HFFc6 (cell line): ENCODE results near the gene ANKS1A. TPM values are rescaled to one million over a fixed set of nuclear protein-coding genes. Genes with fewer than 3 reads are reported as not detected.

ENCODE experiments used
- DNase-seq: peaks from one replicate; pipeline ENCODE4 v3.0.0-alpha.2; 2018
- H3K27ac Mint-ChIP-seq: 2 replicates; pipeline ENCODE4 v1.8.0; 2020; ENCODE audit warnings: mild to moderate bottlenecking, mixed read lengths
- H3K27me3 Mint-ChIP-seq: 2 replicates; pipeline ENCODE4 v1.8.0; 2021; ENCODE audit warnings: mild to moderate bottlenecking, moderate library complexity, mixed read lengths; ENCODE audit not compliant: insufficient read depth
- H3K36me3 Mint-ChIP-seq: 2 replicates; pipeline ENCODE4 v1.8.0; 2021; ENCODE audit warnings: low read depth, mixed read lengths
- H3K4me1 Mint-ChIP-seq: 2 replicates; pipeline ENCODE4 v1.8.0; 2020; ENCODE audit warnings: low read depth, mixed read lengths
- H3K4me3 Mint-ChIP-seq: 2 replicates; pipeline ENCODE4 v1.8.0; 2020; ENCODE audit warnings: mild to moderate bottlenecking, moderate library complexity, mixed read lengths
- H3K9me3 Mint-ChIP-seq: 2 replicates; pipeline ENCODE4 v1.8.0; 2020; ENCODE audit warnings: mild to moderate bottlenecking, mixed read lengths
- total RNA-seq, 6 experiments: library from RNA; stranded (reverse); fragmentation: NEBNext Ultra II Directional; extraction: Animal tissue kit (Norgen Biotek cat#: 25700); gene quantifications; 2 replicates in 1 of 6; 3 replicates in 5 of 6; pipeline ENCODE4 v1.2.3, GENCODE V29; 2021
- TF ChIP-seq, protein P1 (sequence below): fragments of 200-600 bp; sonication (generic); IDR thresholded peaks from 2 replicates; pipeline ENCODE4 v1.5.0; 2021; ENCODE audit warnings: antibody characterized with exemption, mild to moderate bottlenecking

Gene ANKS1A
- total RNA-seq, 6 experiments from 2014 or later, result 11.6 to 13.5 (median 13.1) TPM

DNA sequence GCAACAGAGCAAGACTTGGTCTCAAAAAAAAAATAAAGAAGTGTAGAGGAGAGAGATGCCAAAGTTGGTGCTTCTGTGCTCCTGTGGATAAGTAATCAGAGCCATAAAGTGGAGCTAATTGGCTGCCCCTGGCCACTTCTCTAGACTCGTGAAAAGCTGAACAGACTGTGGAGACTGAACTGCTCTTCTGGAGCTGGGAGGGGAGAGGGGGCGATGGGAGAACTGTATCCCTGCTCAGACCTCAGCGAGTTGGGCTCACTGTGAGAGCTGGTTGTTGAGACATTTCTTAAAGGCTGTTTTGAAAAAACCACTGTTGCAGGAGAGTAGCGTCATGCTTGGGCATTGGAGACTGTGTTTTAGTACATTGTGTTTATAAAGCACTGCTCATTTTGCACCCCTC, 126.4 kb downstream of the ANKS1A start:
- Mint-ChIP-seq H3K27me3 (no peaks in the 10 kb centered on the region), H3K27ac (no peak overlapping the region), H3K4me1 (peaks cover 66% of the 10 kb centered on the region), H3K9me3 (no peaks in the 10 kb centered on the region), H3K4me3 (no peak overlapping the region), H3K36me3 (peaks cover 14% of the 10 kb centered on the region; the same call in 1 of the 2 replicates)
- TF ChIP-seq, protein P1, sequence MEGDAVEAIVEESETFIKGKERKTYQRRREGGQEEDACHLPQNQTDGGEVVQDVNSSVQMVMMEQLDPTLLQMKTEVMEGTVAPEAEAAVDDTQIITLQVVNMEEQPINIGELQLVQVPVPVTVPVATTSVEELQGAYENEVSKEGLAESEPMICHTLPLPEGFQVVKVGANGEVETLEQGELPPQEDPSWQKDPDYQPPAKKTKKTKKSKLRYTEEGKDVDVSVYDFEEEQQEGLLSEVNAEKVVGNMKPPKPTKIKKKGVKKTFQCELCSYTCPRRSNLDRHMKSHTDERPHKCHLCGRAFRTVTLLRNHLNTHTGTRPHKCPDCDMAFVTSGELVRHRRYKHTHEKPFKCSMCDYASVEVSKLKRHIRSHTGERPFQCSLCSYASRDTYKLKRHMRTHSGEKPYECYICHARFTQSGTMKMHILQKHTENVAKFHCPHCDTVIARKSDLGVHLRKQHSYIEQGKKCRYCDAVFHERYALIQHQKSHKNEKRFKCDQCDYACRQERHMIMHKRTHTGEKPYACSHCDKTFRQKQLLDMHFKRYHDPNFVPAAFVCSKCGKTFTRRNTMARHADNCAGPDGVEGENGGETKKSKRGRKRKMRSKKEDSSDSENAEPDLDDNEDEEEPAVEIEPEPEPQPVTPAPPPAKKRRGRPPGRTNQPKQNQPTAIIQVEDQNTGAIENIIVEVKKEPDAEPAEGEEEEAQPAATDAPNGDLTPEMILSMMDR, result no peak
- DNase-seq, result no peak

DNA sequence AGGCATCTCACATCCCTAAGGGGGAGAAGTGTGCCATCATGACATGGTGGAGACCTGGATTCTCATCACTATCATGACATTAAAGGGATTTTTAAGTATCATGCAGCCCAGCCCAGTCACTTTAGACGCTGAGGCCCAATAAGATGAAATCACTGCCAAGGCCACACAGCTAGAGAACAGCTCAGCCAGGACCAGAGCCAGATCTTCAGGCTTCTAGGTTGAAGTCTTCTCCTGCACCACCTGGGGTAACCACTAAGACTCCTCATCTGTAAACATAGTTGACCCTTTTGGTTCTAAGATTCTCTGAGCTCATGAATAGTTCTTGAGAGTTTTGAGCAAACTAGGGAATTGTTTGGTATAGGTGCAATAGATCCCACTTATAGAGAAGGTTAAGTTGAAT, 126.9 kb downstream of the ANKS1A start:
- TF ChIP-seq, protein P1, result no peak
- Mint-ChIP-seq H3K27ac (peak overlapping the region; percentile 89), H3K4me3 (peak overlapping the region; percentile 81; the same call in 1 of the 2 replicates), H3K4me1 (peaks cover 61% of the 10 kb centered on the region), H3K9me3 (no peaks in the 10 kb centered on the region), H3K36me3 (peaks cover 11% of the 10 kb centered on the region; the same call in 1 of the 2 replicates), H3K27me3 (peaks cover 2% of the 10 kb centered on the region; the same call in 1 of the 2 replicates)
- DNase-seq, result no peak

DNA sequence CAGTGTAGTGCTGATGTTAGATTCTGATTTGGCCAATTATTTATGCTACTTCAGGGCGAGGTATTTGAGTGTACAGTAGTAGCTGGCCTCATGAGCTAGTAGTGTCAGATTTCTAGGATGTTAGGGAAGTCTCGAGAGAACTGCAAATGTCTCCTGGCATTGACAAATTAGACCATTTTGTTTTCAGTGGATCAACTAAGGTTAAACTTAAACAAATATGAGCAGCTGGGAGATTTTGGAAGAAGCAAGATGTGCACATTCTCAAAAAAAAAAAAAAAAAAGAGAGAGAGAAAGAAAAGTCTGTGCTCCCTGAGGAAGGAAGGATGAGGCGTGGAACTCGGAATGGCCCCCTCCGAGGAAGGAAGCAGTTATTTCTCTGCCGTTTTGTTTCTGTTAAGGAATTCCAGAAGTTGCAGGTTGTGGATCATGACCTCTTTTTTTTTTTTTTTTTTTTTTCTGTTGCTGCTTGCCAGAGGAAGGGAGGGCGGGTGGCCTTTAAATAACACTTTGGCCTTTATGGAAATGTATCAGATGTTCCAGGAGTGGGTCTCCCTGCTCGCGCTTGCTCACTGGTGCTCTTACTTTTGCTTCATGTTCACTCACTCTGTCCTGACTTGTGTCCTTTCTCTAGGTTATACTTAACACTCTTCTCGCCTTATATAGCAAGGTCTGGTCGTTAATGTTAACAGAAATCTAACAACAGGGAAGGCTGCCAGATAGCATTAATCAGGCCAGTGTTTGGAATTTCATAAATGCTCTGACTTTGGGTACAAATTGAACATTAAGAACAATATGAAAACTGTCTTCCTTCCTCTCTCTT, 127.7 kb downstream of the ANKS1A start:
- Mint-ChIP-seq H3K27ac (peak overlapping the region; percentile 89), H3K9me3 (no peaks in the 10 kb centered on the region), H3K4me1 (peaks cover 54% of the 10 kb centered on the region), H3K4me3 (peak overlapping the region; percentile 81), H3K27me3 (peaks cover 3% of the 10 kb centered on the region; the same call in 1 of the 2 replicates), H3K36me3 (peaks cover 11% of the 10 kb centered on the region; the same call in 1 of the 2 replicates)
- peak; percentile 63 for DNase-seq
- TF ChIP-seq, protein P1, result no peak

DNA sequence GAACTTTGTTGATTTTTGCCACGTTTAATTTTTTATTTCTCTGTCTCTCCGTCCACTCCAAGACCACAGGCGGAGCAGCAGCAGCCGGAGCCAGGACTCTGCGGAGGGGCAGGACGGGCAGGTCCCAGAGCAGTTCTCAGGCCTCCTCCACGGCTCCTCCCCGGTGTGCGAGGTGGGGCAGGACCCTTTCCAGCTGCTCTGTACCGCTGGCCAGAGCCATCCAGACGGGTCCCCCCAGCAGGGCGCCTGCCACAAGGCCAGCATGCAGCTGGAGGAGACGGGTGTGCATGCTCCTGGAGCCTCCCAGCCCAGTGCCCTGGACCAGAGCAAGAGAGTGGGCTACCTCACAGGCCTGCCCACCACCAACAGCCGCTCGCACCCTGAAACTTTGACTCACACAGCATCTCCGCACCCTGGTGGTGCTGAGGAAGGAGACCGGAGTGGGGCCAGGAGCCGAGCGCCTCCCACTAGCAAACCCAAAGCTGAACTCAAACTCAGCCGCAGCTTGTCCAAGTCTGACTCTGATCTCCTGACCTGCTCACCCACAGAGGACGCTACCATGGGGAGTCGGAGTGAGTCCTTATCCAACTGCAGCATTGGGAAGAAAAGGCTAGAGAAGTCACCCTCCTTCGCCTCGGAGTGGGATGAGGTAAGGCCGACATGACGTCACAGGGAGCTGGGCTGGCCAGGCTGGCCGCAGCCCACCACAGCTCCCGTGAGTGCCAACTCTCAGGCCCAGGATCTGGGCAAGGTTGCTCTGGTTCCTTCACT, 128.5 kb downstream of the ANKS1A start:
- H3K27me3 Mint-ChIP-seq, result peaks cover 3% of the 10 kb centered on the region; the same call in 1 of the 2 replicates
- TF ChIP-seq, protein P1, result no peak
- no peak for DNase-seq
- H3K4me1 Mint-ChIP-seq, result peaks cover 51% of the 10 kb centered on the region
- peak overlapping the region; percentile 81 for H3K4me3 Mint-ChIP-seq
- peak overlapping the region; percentile 89 for H3K27ac Mint-ChIP-seq
- no peaks in the 10 kb centered on the region for H3K9me3 Mint-ChIP-seq
- peaks cover 11% of the 10 kb centered on the region; the same call in 1 of the 2 replicates for H3K36me3 Mint-ChIP-seq

DNA sequence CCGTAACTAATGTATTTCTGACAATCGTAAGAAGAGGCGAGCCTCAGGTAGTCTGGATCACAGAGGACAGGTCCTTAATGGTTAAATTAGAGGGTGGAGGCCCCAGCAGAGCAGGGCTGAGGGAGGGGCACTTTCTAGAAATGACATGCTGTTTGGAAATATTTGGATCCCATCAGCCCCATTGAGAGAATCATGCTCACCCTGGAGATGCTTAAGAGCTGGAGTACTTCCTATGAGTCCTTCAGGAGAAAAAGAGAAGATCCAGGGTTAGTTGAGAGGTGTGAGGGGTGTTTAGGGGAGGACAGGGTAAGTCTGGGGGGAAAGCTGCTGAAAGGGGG, 129.1 kb downstream of the ANKS1A start:
- H3K9me3 Mint-ChIP-seq, result no peaks in the 10 kb centered on the region
- TF ChIP-seq, protein P1, result no peak
- no peak overlapping the region for H3K4me3 Mint-ChIP-seq
- no peak for DNase-seq
- peaks cover 51% of the 10 kb centered on the region for H3K4me1 Mint-ChIP-seq
- H3K27ac Mint-ChIP-seq, result no peak overlapping the region
- H3K36me3 Mint-ChIP-seq, result peaks cover 11% of the 10 kb centered on the region; the same call in 1 of the 2 replicates
- H3K27me3 Mint-ChIP-seq, result peaks cover 3% of the 10 kb centered on the region; the same call in 1 of the 2 replicates
